Measurements from ENCODE around the gene PRLHR. TPM values are rescaled to one million over a fixed set of nuclear protein-coding genes. Genes with fewer than 3 reads are reported as not detected.

Gene PRLHR
- total RNA-seq, 2 experiments from 2014 or later: not detected

- ChIA-PET CTCF (interaction anchor here (1.0 kb wide), 1 partner anchor 17 kb away, joined by 3 read pairs; no protein-coding TSS in a partner anchor), POLR2A (no interaction called here)
- ATAC-seq (no peak), DNase-seq (no peak)
- H3K4me1 Mint-ChIP-seq (ENCODE audit: low read depth): no peaks in the 10 kb centered on the region
- H3K27ac Mint-ChIP-seq: no peak overlapping the region
- no peak overlapping the region for H3K4me3 Mint-ChIP-seq
- no peaks in the 10 kb centered on the region for H3K36me3 Mint-ChIP-seq (ENCODE audit: low read depth)
- no peaks in the 10 kb centered on the region for H3K9me3 Mint-ChIP-seq (ENCODE audit: insufficient read depth)
- peaks cover 9% of the 10 kb centered on the region for H3K27me3 Mint-ChIP-seq (ENCODE audit: low read depth)
Measured at GRCh38 chr10:118585234-118585633, 10.2 kb downstream of the PRLHR start.

DNA sequence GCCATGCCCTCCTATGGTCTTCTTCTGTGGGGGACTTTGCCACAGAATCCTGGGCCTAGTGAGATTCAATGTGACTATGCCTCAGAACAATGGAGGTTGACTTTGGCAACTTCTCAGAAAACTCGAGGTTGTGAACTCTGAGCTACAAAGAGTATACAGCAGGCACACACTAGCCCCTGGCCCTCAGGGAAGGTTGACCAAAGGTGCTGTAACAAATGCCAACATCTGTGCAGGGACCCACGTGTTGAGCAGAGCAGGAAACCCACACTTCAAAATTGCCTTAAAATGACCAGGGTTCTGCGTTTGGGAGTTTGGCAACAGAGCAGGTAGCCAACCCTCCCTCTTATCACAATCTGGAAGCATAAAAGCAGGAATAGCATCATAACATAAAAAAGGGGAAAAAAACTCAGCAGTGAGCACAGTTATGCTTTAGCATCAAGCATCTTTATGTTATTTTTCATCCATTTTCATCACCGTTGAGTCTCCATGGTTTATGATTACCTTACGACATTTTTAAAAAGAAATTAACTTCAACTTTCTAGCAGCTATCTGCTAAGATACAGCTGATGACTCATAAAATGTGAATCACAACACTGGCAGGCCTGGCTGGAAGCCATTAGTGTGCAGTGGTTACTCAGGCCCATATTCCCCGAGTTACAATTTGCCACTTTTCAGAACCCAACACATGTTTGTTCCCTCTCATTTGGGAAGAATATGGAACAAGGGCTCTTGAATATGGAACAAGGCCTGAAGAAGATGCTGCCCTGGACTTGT is 11.1 kb downstream of the PRLHR start:
- ATAC-seq (no peak), DNase-seq (no peak)
- Mint-ChIP-seq H3K9me3 (ENCODE audit: insufficient read depth) (no peaks in the 10 kb centered on the region), H3K27me3 (ENCODE audit: low read depth) (peaks cover 3% of the 10 kb centered on the region), H3K4me1 (ENCODE audit: low read depth) (no peaks in the 10 kb centered on the region), H3K4me3 (no peak overlapping the region), H3K27ac (no peak overlapping the region), H3K36me3 (ENCODE audit: low read depth) (no peaks in the 10 kb centered on the region)
- POLR2A ChIA-PET: interaction anchor here (0.6 kb wide), 1 partner anchor 1352 kb away, joined by 3 read pairs; no protein-coding TSS in a partner anchor
- CTCF ChIA-PET: interaction anchor here (1.0 to 1.5 kb wide), 3 partner anchors 16 to 137 kb away, joined by 3 read pairs; no protein-coding TSS in a partner anchor

DNA sequence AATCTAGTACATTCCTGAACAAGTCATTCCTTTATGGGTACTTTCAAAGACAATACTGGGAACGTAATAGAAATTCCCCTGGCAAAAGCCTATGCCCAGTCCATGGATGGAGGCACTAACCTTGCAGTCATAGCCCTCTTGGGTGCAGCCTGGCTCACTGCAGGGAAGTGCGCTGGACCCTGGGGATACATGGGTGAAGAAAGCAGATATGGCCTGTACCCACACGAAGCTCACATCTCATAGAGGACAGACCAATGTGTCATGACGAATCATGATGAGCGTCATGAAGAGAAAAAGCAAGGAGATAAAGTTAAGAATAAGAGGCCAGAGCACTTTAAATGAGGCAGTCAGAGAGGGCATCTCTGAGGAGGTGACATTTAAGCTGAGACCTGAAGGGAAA is 11.8 kb downstream of the PRLHR start:
- Mint-ChIP-seq H3K4me3 (no peak overlapping the region), H3K27me3 (ENCODE audit: low read depth) (peaks cover 3% of the 10 kb centered on the region), H3K9me3 (ENCODE audit: insufficient read depth) (no peaks in the 10 kb centered on the region), H3K4me1 (ENCODE audit: low read depth) (no peaks in the 10 kb centered on the region), H3K27ac (no peak overlapping the region), H3K36me3 (ENCODE audit: low read depth) (no peaks in the 10 kb centered on the region)
- ChIA-PET CTCF (interaction anchor here (1.4 to 1.5 kb wide), 2 partner anchors 15 to 138 kb away, joined by 3 read pairs; no protein-coding TSS in a partner anchor), POLR2A (interaction anchor here (0.6 kb wide), 1 partner anchor 1352 kb away, joined by 3 read pairs; no protein-coding TSS in a partner anchor)
- no peak for DNase-seq
- no peak for ATAC-seq

DNA sequence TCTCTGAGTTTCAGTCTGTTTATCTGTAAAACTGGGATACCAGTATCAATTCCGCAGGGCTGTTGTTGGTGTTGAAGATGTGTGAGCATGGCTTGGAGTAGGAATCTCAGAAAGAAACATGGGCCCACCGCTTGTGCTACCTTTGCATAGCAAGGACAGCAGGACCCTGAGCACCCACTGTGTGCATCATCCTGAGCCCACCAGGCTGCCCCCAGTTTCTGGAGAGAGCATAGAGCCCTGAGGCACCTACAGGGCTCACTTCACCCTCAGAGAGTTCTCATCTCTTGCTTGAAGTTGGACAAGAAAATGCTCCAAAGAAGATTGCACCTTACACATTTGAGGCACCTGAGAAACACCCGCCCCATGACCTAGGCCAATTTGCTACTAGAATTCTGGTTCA is 12.9 kb downstream of the PRLHR start:
- Mint-ChIP-seq H3K9me3 (ENCODE audit: insufficient read depth) (no peaks in the 10 kb centered on the region), H3K27ac (no peak overlapping the region), H3K36me3 (ENCODE audit: low read depth) (no peaks in the 10 kb centered on the region), H3K27me3 (ENCODE audit: low read depth) (peaks cover 7% of the 10 kb centered on the region), H3K4me1 (ENCODE audit: low read depth) (no peaks in the 10 kb centered on the region), H3K4me3 (no peak overlapping the region)
- ChIA-PET POLR2A (no interaction called here), CTCF (no interaction called here)
- ATAC-seq: no peak
- DNase-seq: no peak

DNA sequence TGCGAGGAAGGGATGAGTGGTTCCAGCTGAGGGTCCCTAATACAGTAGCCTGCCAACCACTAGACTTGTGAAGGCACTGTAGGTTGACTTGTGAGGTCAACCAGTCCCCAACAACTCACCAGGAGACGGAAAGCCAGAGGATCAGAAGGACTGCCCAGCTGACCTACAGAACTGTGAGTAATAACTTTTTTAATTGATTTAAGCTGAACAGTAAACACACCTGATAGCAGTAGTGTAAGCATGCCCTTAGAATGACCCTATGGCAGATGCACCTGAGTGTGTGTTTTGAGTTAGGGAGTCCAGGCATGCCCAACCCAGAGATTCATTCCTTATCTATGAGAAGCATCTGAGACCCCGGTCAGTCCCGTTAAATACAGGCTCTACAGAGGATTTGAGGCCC is 14.1 kb downstream of the PRLHR start:
- CTCF ChIA-PET: interaction anchor here (1.3 kb wide), 1 partner anchor 13 kb away, joined by 5 read pairs; no protein-coding TSS in a partner anchor
- Mint-ChIP-seq H3K36me3 (ENCODE audit: low read depth) (no peaks in the 10 kb centered on the region), H3K9me3 (ENCODE audit: insufficient read depth) (no peaks in the 10 kb centered on the region), H3K4me1 (ENCODE audit: low read depth) (no peaks in the 10 kb centered on the region), H3K27me3 (ENCODE audit: low read depth) (peaks cover 5% of the 10 kb centered on the region), H3K27ac (no peak overlapping the region), H3K4me3 (no peak overlapping the region)
- DNase-seq (no peak), ATAC-seq (no peak)
- POLR2A ChIA-PET: no interaction called here

GRCh38 chr10:118580702-118581101 is 14.7 kb downstream of the PRLHR start:
- no peaks in the 10 kb centered on the region for H3K4me1 Mint-ChIP-seq (ENCODE audit: low read depth)
- DNase-seq: no peak
- H3K4me3 Mint-ChIP-seq: no peak overlapping the region
- H3K36me3 Mint-ChIP-seq (ENCODE audit: low read depth): no peaks in the 10 kb centered on the region
- no peaks in the 10 kb centered on the region for H3K9me3 Mint-ChIP-seq (ENCODE audit: insufficient read depth)
- CTCF ChIA-PET: interaction anchor here (1.3 to 1.4 kb wide), 2 partner anchors 12 to 140 kb away, joined by 3 to 5 read pairs; no protein-coding TSS in a partner anchor
- H3K27me3 Mint-ChIP-seq (ENCODE audit: low read depth): peaks cover 5% of the 10 kb centered on the region
- POLR2A ChIA-PET: no interaction called here
- ATAC-seq: no peak
- no peak overlapping the region for H3K27ac Mint-ChIP-seq

GRCh38 chr10:118573512-118573911 is 21.9 kb downstream of the PRLHR start:
- Mint-ChIP-seq H3K36me3 (ENCODE audit: low read depth) (no peaks in the 10 kb centered on the region), H3K27me3 (ENCODE audit: low read depth) (peaks cover 6% of the 10 kb centered on the region), H3K4me3 (no peak overlapping the region), H3K27ac (no peak overlapping the region), H3K9me3 (ENCODE audit: insufficient read depth) (no peaks in the 10 kb centered on the region), H3K4me1 (ENCODE audit: low read depth) (peaks cover 7% of the 10 kb centered on the region)
- no peak for DNase-seq
- ATAC-seq: no peak
- CTCF ChIA-PET: interaction anchor here (1.6 kb wide), 1 partner anchor 148 kb away, joined by 4 read pairs; no protein-coding TSS in a partner anchor
- POLR2A ChIA-PET: no interaction called here

GRCh38 chr10:118572256-118573041 is 23.0 kb downstream of the PRLHR start:
- Mint-ChIP-seq H3K4me3 (no peak overlapping the region), H3K27ac (no peak overlapping the region), H3K9me3 (ENCODE audit: insufficient read depth) (no peaks in the 10 kb centered on the region), H3K36me3 (ENCODE audit: low read depth) (no peaks in the 10 kb centered on the region), H3K27me3 (ENCODE audit: low read depth) (peaks cover 3% of the 10 kb centered on the region), H3K4me1 (ENCODE audit: low read depth) (peaks cover 9% of the 10 kb centered on the region)
- POLR2A ChIA-PET: no interaction called here
- ATAC-seq (no peak), DNase-seq (no peak)
- CTCF ChIA-PET: interaction anchor here (1.6 kb wide), 1 partner anchor 149 kb away, joined by 4 read pairs; no protein-coding TSS in a partner anchor

GRCh38 chr10:118571123-118571522 is 24.3 kb downstream of the PRLHR start:
- ATAC-seq: no peak
- no peaks in the 10 kb centered on the region for H3K36me3 Mint-ChIP-seq (ENCODE audit: low read depth)
- H3K4me1 Mint-ChIP-seq (ENCODE audit: low read depth): peaks cover 9% of the 10 kb centered on the region
- no peaks in the 10 kb centered on the region for H3K9me3 Mint-ChIP-seq (ENCODE audit: insufficient read depth)
- no peak overlapping the region for H3K27ac Mint-ChIP-seq
- ChIA-PET CTCF (interaction anchor here (0.7 to 5.1 kb wide), 2 partner anchors 149 to 155 kb away, joined by 3 to 97 read pairs; no protein-coding TSS in a partner anchor), POLR2A (no interaction called here)
- H3K4me3 Mint-ChIP-seq: no peak overlapping the region
- peaks cover 3% of the 10 kb centered on the region for H3K27me3 Mint-ChIP-seq (ENCODE audit: low read depth)
- no peak for DNase-seq

GRCh38 chr10:118570591-118570990 is 24.9 kb downstream of the PRLHR start:
- Mint-ChIP-seq H3K36me3 (ENCODE audit: low read depth) (no peaks in the 10 kb centered on the region), H3K9me3 (ENCODE audit: insufficient read depth) (no peaks in the 10 kb centered on the region), H3K27ac (no peak overlapping the region), H3K4me3 (no peak overlapping the region), H3K27me3 (ENCODE audit: low read depth) (peaks cover 1% of the 10 kb centered on the region), H3K4me1 (ENCODE audit: low read depth) (peaks cover 9% of the 10 kb centered on the region)
- ATAC-seq (no peak), DNase-seq (no peak)
- CTCF ChIA-PET: interaction anchor here (0.7 to 5.1 kb wide), 3 partner anchors 125 to 156 kb away, joined by 3 to 97 read pairs (median 3); no protein-coding TSS in a partner anchor
- POLR2A ChIA-PET: no interaction called here

DNA sequence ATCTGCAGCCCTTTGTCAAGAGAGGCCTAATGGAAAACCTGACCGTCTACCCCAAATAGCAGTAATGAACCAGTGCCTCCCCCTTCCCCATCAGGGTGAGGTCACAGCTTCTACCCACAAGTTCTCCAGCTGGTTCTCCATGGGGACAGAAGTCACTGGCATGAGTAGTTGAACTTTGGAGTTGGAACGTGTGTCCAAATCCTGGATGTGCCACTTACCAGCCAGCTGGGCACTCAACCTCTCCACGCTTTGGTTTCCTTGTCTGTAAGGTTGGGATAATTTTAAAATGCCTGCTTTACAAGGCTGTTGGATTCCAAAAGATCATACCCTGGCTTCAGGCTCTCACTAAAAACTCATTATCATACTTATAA is 25.6 kb downstream of the PRLHR start:
- ChIA-PET CTCF (interaction anchor here (1.2 to 5.1 kb wide), 7 partner anchors 9 to 280 kb away, joined by 3 to 97 read pairs (median 8); no protein-coding TSS in a partner anchor), POLR2A (no interaction called here)
- DNase-seq (no peak), ATAC-seq (no peak)
- Mint-ChIP-seq H3K27ac (no peak overlapping the region), H3K27me3 (ENCODE audit: low read depth) (no peaks in the 10 kb centered on the region), H3K9me3 (ENCODE audit: insufficient read depth) (no peaks in the 10 kb centered on the region), H3K4me3 (no peak overlapping the region), H3K4me1 (ENCODE audit: low read depth) (peaks cover 9% of the 10 kb centered on the region), H3K36me3 (ENCODE audit: low read depth) (no peaks in the 10 kb centered on the region)

Measured in activated CD8-positive, alpha-beta T cell treated with anti-CD3 and anti-CD28 coated beads, Interleukin-2, amount 10 ng/mL, durations not matched to agents 7 days and 5 days (primary cell).